Measurements from ENCODE around the gene INPP5A. TPM values are rescaled to one million over a fixed set of nuclear protein-coding genes. Genes with fewer than 3 reads are reported as not detected.
A peak's percentile ranks its signal among the peaks of the same experiment; 100 is the strongest.

INPP5A gene
- total RNA-seq, 2 donors from 2014 or later, result 20.7 to 26.7 TPM

DNA sequence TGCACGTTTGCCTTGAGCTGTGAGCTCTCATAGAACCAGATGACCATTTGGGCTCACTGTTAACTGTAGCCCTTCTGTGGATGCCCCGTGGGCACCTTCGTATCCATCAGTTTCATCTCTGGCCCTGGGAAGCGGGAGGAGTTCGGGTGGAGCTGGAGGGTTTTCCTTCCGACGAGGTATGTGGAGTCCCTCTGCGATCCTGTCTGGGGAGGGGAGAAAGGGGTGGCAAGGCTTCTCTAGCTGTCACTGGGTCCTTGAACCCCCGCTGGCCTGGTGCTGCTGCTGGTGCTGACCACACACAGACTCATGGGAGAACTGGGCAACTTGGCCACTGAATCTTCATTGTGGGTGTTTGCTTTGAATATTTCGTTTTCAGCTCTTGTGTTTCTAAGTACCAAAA lies 32.7 kb downstream of the INPP5A start:
- H3K9me3 ChIP-seq (ENCODE audit: control insufficient read depth, low read length), result no peaks in the 10 kb centered on the region
- H3K4me1 Mint-ChIP-seq, result no peaks in the 10 kb centered on the region
- no peak overlapping the region for H3K9ac ChIP-seq (ENCODE audit: extremely low read depth, low read length, poor library complexity, severe bottlenecking)
- H3K36me3 Mint-ChIP-seq (ENCODE audit: low read depth), result no peaks in the 10 kb centered on the region
- no peaks in the 10 kb centered on the region for H3K27me3 Mint-ChIP-seq (ENCODE audit: insufficient read depth)
- H3K27ac ChIP-seq (ENCODE audit: low read depth, low read length), result no peak overlapping the region
- H3K27me3 ChIP-seq (ENCODE audit: control insufficient read depth, insufficient read depth, low read length, poor library complexity, severe bottlenecking), result no peaks in the 10 kb centered on the region
- H3K4me3 Mint-ChIP-seq, result no peak overlapping the region
- no peaks in the 10 kb centered on the region for H3K36me3 ChIP-seq (ENCODE audit: control insufficient read depth, insufficient read depth, low read length)
- H3K9me3 Mint-ChIP-seq, result no peaks in the 10 kb centered on the region
- peaks cover 10% of the 10 kb centered on the region for H3K4me1 ChIP-seq (ENCODE audit: control insufficient read depth, insufficient read depth, low read length)
- no peak overlapping the region for H3K4me3 ChIP-seq (ENCODE audit: low read length)
- TF ChIP-seq, protein P1, sequence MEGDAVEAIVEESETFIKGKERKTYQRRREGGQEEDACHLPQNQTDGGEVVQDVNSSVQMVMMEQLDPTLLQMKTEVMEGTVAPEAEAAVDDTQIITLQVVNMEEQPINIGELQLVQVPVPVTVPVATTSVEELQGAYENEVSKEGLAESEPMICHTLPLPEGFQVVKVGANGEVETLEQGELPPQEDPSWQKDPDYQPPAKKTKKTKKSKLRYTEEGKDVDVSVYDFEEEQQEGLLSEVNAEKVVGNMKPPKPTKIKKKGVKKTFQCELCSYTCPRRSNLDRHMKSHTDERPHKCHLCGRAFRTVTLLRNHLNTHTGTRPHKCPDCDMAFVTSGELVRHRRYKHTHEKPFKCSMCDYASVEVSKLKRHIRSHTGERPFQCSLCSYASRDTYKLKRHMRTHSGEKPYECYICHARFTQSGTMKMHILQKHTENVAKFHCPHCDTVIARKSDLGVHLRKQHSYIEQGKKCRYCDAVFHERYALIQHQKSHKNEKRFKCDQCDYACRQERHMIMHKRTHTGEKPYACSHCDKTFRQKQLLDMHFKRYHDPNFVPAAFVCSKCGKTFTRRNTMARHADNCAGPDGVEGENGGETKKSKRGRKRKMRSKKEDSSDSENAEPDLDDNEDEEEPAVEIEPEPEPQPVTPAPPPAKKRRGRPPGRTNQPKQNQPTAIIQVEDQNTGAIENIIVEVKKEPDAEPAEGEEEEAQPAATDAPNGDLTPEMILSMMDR (conservative IDR thresholded peaks at IDR 0.05), result no peak
- 85 to 93% methylated on average over 4 to 10 of the region's 10 CpGs for WGBS, 2 experiments (ENCODE audit: insufficient coverage in 1 of 2, insufficient read length in 1 of 2)
- H3K27ac Mint-ChIP-seq, result peak overlapping the region; percentile 46
- peak; percentile 48 for DNase-seq

DNA sequence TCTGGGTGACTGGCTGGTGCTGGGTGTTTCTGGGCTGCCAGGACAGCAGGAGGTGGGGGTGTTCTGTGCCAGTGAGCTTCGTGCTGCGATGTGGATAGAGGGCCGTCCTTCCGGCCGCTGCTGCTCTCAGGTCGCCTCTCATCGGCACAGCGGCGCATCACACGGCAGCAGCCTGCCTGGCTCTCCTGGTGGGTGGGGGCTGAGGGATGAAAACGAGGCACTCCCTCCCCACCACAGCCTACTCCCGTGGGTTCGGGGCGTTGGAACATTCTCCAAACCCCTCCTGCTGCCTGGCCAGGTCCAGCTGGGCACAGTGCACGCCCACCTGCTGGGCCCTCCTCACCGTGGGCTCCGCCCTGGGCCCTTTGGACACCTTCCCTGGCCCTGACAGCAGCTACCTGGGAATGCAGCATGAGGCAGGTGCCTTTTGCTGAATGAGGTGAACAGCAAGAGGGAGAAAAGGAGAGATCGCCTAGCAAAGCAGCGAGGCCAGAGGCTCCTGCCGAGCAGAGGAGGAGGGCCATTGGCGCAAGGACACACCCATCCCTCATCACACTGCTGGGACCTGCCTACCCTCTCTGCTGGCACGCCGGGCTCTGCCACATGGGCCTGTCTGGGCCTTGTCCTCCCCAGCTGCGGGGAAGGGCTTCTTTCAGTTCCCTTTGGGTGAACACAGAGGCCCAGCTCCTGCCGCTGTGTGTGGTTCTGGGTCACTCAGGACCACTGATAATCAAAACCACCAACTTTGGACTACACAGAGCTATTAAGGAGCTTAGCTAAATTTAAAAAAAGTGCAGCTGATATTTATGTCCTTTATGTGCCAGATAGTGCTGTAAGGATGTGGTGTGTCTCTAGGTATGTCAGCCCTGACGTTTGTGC lies 33.4 kb downstream of the INPP5A start:
- Histone ChIP-seq H3K36me3 (ENCODE audit: control insufficient read depth, insufficient read depth, low read length) (no peaks in the 10 kb centered on the region), H3K9me3 (ENCODE audit: control insufficient read depth, low read length) (no peaks in the 10 kb centered on the region), H3K4me3 (ENCODE audit: low read length) (no peak overlapping the region), H3K9ac (ENCODE audit: extremely low read depth, low read length, poor library complexity, severe bottlenecking) (no peak overlapping the region), H3K4me1 (ENCODE audit: control insufficient read depth, insufficient read depth, low read length) (peaks cover 10% of the 10 kb centered on the region), H3K27me3 (ENCODE audit: control insufficient read depth, insufficient read depth, low read length, poor library complexity, severe bottlenecking) (no peaks in the 10 kb centered on the region), H3K27ac (ENCODE audit: low read depth, low read length) (no peak overlapping the region)
- DNase-seq, result peak; percentile 61
- no peak overlapping the region for H3K4me3 Mint-ChIP-seq
- H3K9me3 Mint-ChIP-seq, result no peaks in the 10 kb centered on the region
- H3K36me3 Mint-ChIP-seq (ENCODE audit: low read depth), result no peaks in the 10 kb centered on the region
- WGBS, 2 experiments (ENCODE audit: insufficient coverage in 1 of 2, insufficient read length in 1 of 2), result 81 to 82% methylated on average over 7 to 26 of the region's 26 CpGs
- TF ChIP-seq, protein P1 (conservative IDR thresholded peaks at IDR 0.05), result no peak
- no peaks in the 10 kb centered on the region for H3K4me1 Mint-ChIP-seq
- peaks cover 1% of the 10 kb centered on the region for H3K27me3 Mint-ChIP-seq (ENCODE audit: insufficient read depth)
- H3K27ac Mint-ChIP-seq, result peak overlapping the region; percentile 46

DNA sequence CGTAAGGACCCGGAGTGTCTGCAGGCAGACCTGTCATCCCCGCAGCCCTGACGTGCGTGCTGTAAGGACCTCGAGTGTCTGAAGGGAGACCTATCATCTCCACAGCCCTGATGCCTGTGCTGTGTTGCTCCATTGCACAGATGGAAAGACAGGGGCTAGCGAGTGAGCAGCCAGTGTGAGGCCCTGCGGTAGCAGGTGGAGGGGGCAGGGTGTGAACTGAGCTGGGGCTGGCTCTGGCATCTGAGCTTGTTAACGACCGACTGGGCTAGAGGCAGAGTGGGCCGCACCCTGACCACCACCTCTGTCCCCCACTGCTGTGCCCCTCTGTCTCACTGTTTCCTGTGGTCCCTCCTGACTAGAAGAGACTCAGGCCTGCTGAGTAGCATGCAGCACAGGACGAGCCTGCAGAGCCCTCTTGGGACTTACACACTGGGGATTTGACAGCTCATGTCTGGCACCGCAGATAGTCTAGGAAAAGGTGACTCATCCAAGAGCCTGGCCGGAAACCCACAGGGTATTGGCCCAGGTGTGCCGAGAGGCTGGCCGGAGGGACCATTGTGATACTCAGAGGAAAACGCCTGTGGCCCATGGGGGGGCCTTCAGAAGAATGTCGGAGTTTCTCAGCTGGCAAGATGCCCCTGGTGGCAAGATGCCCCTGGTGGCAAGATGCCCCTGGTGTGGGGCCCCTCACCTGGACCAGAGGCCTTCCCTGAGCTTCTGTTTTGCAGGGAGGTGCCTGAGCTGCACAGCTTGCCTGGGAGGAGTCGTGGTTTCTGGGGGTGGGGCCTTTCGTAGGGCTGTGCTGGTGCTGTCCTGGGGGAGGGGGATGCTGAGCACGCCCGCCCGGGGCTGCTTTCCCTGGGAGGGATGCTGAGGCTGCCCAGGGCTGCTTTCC lies 34.3 kb downstream of the INPP5A start:
- Histone ChIP-seq H3K4me3 (ENCODE audit: low read length) (no peak overlapping the region), H3K27ac (ENCODE audit: low read depth, low read length) (peak overlapping the region; percentile 22), H3K36me3 (ENCODE audit: control insufficient read depth, insufficient read depth, low read length) (no peaks in the 10 kb centered on the region), H3K9ac (ENCODE audit: extremely low read depth, low read length, poor library complexity, severe bottlenecking) (peak overlapping the region; percentile 12), H3K9me3 (ENCODE audit: control insufficient read depth, low read length) (no peaks in the 10 kb centered on the region), H3K4me1 (ENCODE audit: control insufficient read depth, insufficient read depth, low read length) (peaks cover 10% of the 10 kb centered on the region), H3K27me3 (ENCODE audit: control insufficient read depth, insufficient read depth, low read length, poor library complexity, severe bottlenecking) (no peaks in the 10 kb centered on the region)
- H3K27ac Mint-ChIP-seq, result no peak overlapping the region
- peak; percentile 96 for DNase-seq
- no peaks in the 10 kb centered on the region for H3K4me1 Mint-ChIP-seq
- TF ChIP-seq, protein P1 (conservative IDR thresholded peaks at IDR 0.05), result peak; percentile 26
- WGBS, 2 experiments (ENCODE audit: insufficient coverage in 1 of 2, insufficient read length in 1 of 2), result 47 to 53% methylated on average over 17 to 22 of the region's 23 CpGs
- peaks cover 1% of the 10 kb centered on the region for H3K27me3 Mint-ChIP-seq (ENCODE audit: insufficient read depth)
- no peaks in the 10 kb centered on the region for H3K36me3 Mint-ChIP-seq (ENCODE audit: low read depth)
- H3K4me3 Mint-ChIP-seq, result no peak overlapping the region
- H3K9me3 Mint-ChIP-seq, result no peaks in the 10 kb centered on the region
